ENCODE data around the gene AGPAT3.

GRCh38 chr21:43939443-43940328, 74.7 kb downstream of the AGPAT3 start:
- TF ChIP-seq, protein P1, sequence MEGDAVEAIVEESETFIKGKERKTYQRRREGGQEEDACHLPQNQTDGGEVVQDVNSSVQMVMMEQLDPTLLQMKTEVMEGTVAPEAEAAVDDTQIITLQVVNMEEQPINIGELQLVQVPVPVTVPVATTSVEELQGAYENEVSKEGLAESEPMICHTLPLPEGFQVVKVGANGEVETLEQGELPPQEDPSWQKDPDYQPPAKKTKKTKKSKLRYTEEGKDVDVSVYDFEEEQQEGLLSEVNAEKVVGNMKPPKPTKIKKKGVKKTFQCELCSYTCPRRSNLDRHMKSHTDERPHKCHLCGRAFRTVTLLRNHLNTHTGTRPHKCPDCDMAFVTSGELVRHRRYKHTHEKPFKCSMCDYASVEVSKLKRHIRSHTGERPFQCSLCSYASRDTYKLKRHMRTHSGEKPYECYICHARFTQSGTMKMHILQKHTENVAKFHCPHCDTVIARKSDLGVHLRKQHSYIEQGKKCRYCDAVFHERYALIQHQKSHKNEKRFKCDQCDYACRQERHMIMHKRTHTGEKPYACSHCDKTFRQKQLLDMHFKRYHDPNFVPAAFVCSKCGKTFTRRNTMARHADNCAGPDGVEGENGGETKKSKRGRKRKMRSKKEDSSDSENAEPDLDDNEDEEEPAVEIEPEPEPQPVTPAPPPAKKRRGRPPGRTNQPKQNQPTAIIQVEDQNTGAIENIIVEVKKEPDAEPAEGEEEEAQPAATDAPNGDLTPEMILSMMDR (IDR thresholded peaks at IDR 0.05) = no peak
- no peak for TF ChIP-seq POLR2A (IDR thresholded peaks at IDR 0.05)

All from esophagus squamous epithelium (tissue), 4 donors.